Measurements from ENCODE around the gene HERC5. TPM values are rescaled to one million over a fixed set of nuclear protein-coding genes. Genes with fewer than 3 reads are reported as not detected.
"Not testable (repeated sequence)": the region's sequence is repeated elsewhere in the genome, so short reads cannot be mapped to it uniquely, and the experiment has no call there.

The HERC5 gene
- polyA plus RNA-seq, 4 donors, result 4.8 to 6.6 (median 5.5) TPM

DNA sequence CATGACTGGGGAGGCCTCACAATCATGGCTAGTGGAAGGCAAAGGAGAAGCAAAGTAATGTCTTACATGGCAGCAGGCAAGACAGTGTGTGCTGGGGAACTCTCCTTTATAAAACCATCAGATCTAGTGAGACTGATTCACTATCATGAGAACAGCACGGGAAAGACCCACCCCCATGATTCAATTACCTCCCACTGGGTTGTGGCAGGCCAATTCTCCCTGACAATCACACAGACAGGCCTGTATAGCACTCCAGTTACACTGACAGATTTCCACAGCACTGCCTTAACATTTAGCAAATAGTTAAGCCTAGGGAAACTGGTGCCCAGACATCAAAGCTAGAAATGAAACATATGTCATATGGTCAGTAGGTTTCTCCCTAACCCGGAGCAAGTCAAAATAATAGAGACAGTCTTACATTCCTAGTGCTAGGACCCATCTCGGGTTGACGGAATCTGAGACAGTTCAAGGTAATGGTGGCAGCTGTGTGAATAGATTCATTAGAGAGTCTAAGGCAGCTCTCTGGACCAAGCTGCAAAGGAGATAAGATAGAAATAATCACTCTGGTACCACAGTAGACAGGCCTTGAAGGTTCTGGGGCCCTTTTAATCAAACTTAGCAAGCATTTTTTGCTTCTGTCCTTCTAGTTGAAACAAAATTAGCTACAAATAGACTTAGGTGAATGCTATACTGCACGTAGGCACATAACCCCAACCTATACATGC, 9.4 kb upstream of the HERC5 start:
- no peak for DNase-seq (ENCODE audit: low read depth in 4 of 4, low spot score in 3 of 4)

DNA sequence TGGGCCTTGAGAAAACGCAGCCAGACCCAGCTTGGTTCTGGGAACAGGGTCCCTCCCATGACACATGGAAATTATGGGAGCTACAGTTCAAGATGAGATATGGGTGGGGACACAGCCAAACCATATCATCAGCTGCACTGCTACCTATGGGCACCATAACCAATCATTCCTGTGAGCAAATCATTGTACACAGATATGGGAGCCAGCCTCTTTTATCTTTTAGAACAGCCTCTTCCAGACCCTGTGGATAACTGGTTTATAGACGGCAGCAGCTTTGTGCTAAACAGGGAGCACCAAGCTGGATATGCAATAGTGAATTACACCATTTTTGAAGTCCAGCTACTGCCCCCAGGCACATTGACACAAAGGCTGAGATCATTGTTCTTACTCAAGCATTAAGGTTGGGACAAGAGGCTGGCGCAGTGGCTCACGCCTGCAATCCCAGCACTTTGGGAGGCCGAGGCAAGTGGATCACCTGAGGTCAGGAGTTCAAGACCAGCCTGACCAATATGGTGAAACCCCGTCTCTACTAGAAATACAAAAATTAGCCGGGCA, 8.6 kb upstream of the HERC5 start:
- DNase-seq (ENCODE audit: low read depth in 4 of 4, low spot score in 3 of 4), result not testable (repeated sequence)

DNA sequence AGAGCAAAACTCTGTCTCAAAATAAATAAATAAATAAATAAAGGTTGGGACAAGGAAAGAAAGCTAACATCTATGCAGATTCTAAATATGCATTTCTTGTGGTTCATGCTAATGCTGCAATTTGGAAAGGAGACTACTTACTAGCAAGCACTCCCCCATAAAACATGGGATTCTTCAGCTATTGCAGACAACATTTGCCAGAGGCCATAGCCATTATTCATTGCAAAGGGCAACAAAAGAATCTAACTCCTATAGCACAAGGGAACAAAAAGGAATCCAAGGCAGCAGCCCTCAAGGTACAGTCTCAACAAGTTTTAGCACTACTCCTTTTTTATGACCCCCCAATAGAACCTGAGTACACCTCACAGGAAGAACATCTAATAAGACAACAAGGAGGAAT, 8.0 kb upstream of the HERC5 start:
- DNase-seq (ENCODE audit: low read depth in 4 of 4, low spot score in 3 of 4), result no peak

DNA sequence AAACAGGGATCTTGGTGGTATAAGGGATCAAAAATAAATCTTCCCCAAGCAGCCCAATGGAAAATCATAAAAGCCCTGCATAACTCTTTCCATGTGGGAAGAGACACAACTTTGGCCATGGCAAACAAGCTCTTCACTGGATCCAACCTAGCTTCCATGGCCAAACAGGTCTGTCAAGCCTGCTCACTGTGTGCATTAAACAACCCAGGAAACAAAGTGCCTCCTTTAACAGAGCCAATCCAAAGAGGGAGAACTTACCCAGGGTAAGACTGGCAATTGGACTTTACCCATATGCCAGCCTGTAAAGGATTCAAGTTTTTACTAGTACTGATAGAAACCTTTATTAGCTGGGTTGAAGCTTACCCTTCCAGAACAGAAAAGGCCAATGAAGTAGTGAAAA, 7.6 kb upstream of the HERC5 start:
- DNase-seq (ENCODE audit: low read depth in 4 of 4, low spot score in 3 of 4), result no peak

DNA sequence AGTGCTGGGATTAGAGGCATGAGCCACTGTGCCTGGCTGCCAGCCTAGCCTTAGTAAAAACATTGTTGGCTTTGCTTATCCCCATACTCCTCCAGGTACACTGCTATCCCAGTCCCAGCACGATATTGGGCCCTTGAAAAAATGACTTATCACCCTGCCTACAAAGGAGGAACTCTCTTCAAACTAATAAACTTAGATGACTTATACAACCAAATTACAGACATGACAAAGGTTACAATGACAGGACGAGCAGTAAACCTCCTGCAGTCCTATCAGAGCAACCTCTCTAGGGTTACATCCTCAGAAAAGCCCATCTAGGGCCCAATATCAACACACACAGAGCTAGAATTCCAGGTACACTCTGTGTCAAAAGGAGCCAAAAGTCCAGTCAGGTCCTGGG, 5.7 kb upstream of the HERC5 start:
- DNase-seq (ENCODE audit: low read depth in 4 of 4, low spot score in 3 of 4), result no peak

DNA sequence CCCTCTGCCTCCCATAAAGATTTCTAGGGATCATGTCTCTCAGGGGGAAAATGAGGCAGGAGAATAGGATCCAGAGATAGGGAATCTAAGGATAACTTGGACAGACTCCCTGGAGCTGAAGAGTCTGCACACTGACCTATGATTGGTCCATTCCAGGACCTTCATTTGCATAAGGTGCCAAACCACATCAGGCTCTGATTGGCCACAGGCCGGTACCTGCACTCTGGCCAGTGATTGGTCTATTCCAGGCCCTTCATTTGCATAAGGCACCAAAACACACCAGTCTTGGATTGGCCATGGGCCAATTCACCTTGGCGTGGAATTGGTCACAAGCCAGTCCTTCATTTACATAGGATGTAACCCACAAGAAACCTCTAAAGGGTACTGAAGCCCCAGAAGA, 4.0 kb upstream of the HERC5 start:
- DNase-seq (ENCODE audit: low read depth in 4 of 4, low spot score in 3 of 4), result no peak

DNA sequence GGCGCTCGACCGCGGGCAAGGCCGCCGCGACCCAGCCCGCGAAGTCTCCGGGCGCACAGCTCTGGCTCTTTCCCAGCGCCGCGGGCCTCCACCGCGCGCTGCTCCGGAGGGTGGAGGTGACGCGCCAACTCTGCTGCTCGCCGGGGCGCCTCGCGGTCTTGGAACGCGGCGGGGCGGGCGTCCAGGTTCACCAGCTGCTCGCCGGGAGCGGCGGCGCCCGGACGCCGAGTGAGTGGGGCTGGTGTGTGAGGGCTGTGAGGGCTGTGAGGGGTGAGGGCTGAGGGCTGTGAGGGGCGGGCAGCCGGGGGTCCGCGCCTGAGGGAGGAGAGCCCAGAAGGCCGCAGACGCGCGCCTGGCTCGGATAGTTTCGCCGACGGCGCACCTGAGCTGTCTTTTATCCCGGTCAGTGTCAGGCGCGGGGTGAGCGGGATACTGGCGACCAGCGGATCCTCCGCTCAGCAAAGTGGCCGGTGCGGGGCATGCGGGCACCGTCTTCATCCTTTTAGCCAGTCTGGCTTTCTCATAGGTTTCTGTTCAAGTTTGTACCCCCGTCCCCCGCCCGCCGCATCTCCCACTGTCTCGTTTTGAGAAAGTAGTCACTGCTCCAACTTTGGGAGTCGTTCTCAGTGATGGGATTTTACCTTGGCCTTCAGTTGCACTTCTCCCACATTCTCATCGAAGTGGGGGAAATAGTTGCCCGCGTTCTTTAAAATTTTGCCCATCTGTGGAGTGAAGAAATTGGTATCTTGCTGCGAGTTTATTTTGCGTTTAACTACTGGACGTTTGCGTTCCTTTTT, 586 bp downstream of the HERC5 start:
- DNase-seq (ENCODE audit: low read depth in 4 of 4, low spot score in 3 of 4), result peak in 1 of 4 donors; percentile 10

DNA sequence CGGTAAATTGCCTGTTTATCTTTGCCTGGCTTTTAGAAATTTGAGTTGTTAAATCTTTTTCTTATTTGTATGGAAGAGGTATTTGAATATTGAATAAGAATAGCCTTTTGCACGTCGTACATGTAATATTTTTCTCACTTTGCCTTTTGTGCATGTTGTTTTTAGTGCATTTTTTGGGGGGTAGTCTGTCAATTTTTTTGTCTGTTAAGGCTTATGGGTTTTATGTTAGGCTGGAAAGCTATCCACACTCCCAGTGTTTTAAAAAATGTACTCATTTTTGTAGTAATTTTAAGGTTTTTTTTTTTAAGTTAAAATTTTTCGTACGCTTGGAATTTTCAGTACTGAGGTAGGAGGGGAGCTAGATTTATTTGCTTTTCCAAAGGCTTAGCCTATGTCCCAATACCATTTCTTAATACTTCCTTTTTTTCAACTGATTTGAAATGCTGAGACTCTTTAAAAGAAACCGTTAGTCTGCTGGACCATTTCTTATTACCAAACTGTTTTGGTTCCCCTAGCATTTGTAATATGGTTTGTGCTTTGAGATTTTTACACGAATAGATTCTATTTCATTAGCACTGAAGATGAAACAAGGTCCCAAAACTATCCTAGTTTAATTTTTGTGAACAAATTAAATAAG, 1.3 kb downstream of the HERC5 start:
- peak in 1 of 4 donors; percentile 12 for DNase-seq (ENCODE audit: low read depth in 4 of 4, low spot score in 3 of 4)

DNA sequence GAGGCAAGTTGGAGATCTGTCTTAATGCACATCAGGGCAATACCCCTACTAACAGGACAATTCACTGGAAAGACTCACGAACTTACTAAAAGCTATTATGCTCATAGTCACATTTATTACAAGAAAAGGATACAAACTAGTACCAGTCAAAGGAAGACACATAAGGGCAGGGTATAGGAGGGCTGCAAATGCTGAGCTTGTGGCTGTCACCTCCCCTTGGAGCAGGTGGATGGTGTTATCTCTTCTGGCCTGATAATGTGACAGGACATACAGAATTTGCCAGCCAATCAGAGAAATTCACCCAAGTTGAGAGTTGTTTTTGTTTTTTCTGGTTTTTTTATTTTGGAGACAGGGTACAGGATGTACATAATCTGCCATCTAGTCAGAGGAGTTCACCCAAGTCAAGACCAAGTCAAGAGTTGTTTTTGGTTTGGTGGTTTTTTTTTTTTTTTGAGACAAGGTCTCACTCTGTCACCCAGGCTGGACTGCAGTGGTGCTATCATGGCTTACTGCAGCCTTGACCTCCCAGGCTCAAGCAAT, 8.8 kb downstream of the HERC5 start:
- DNase-seq (ENCODE audit: low read depth in 4 of 4, low spot score in 3 of 4), result no peak

DNA sequence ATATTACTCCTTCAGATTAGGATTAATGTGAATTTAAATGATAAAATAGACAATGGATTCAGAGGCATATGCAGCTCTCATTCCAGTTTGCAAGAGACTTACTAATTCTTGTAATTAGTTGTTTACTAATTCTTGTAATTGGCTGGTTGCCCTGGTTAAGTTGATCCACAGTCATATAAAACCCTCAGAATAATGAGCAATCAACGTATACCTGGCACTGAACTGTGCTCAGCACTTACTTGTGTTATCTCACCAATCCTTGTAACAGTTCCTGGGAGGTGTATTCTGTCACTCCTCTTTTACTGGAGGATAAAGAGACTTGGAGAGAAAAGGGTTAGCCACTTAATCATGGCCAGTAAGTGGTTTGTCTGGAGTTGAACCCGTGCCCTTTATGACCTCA, 10.5 kb downstream of the HERC5 start:
- DNase-seq (ENCODE audit: low read depth in 4 of 4, low spot score in 3 of 4), result no peak

DNA sequence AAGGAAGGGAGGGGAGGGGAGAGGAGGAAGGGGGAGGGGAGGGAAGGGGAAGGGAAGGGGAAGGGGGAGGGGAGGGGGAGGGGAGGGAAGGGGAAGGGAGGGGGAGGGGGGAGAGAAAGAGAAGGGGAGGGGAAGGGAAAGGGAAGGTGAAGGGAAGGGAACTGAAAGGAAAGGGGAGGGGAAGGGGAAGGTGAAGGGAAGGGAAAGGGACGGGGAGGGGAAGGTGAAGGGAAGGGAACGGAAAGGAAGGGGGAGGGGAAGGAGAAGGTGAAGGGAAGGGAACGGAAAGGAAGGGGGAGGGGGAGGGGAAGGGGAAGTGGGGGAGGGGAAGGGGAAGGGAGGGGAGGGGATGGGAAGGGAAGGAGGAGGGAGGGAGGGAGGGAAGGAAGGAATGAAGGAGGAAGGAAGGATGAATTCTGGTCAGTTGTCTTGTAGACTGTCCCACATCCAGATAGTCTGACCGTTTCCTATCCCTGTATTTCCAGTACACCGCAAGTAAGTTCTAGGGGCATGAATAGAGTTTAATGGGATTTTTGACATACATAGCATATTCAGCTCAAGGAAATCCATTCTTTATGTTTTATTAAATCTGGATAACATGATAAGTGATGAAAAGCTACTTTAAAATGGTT, 20.4 kb downstream of the HERC5 start:
- DNase-seq (ENCODE audit: low read depth in 4 of 4, low spot score in 3 of 4), result no peak

DNA sequence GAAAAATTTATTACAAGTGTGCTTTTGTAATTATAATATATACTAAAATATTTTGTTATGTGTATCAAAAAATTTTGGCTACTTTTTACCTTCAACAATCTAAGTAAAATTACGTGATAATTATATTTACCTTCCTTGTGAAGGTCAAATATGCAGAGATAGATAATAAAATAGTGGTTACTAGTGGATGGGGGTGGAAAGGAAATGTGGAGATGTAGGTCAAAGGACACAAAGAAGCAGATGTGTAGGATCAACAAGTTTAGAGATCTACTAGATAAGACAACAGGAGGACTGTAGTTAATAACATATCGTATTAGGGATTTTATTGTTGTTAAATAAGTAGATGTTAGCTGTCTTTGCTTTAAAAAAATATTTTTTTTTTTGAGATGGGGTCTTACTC, 21.3 kb downstream of the HERC5 start:
- no peak for DNase-seq (ENCODE audit: low read depth in 4 of 4, low spot score in 3 of 4)

DNA sequence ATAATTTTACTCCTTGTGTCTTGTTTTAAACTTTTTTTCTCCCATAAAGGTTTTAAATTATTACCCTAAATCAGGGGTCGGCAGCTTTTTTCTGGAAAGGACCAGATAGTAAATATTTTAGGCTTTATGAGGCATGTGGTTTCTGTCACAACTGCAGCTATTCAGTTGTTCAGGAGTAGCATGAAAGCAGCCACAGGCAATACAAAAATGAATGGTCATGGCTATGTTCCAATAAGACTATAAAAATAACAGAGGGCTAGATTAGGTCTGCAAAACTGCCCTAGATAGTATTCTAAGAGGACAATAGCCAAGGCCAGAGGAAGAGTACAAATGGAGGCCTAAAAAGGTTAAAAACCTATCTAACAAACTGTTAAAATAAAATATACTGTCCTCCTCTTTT, 24.6 kb downstream of the HERC5 start:
- DNase-seq (ENCODE audit: low read depth in 4 of 4, low spot score in 3 of 4), result peak in 1 of 4 donors; percentile 8

DNA sequence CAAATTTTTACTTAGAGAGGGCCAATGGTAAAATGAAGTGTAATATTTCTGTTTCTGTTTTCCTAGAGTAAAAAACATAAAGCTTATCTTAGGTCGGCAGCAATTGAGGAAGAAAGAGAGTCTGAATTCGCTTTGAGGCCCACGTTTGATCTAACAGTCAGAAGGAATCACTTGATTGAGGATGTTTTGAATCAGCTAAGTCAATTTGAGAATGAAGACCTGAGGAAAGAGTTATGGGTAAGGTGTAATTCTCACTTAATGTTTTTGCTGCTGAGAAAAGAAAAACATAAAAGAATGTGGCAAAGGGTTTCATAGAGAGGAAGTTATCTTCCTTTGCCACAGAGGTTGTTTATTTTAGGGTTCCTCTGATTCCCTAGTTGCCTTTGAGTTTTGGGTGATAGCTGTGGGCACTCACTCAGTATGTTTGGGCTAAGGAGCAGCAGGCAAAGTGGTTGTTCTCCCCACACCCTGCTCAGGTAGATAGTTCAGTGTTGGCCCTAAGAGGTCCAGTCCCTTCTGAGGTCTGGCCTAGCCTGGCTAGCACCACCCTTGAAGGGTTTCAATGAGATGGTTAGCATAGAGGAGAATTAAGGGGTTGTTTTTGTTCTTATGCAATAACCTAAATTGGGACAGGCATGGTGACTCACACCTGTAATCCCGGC, 32.3 kb downstream of the HERC5 start:
- no peak for DNase-seq (ENCODE audit: low read depth in 4 of 4, low spot score in 3 of 4)

DNA sequence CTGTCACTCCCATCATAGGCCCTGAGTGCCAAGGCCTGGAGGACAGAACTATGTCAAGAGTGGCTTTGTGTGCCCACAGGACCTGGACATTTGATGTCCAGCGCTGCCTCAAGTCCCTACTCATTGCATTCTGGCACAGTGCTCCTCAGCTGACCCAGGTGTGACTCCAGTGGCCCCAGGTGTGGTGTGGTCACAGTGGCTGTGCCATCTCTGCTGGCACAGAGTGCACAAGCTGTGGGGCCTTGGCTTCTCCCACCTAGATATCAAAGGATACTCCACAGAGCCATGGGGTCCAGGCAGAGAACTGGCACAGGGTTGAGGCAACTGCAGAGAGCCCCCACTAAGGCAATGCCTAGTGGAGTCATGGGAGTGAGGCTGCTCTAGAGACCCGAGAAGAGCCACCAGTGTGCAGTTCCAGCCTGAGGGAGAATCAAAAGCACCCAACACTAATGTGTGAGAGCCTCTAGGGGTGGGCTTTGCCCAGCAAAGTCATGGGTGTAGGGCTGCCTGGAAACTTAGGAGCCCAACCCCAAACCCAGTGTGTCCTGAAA, 41.0 kb downstream of the HERC5 start:
- DNase-seq (ENCODE audit: low read depth in 4 of 4, low spot score in 3 of 4), result no peak

DNA sequence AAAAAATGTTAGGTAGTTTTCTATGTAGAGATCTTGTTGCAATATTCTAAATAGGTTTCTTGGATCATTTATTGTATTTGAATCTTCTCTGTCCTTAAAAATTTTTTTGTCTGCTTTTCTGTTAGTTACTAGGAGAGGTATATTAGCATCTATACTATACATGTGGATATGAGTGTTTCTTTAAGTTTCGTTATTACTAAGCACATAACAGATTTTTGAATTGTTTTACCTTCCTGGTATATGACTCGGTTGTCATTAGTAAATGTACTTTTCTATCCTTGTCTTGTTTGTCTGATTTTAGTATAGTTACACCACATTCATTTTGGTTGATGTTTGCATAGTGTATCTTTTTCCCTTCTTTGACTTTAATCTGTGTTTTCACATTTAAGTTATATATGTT, 46.4 kb downstream of the HERC5 start:
- no peak for DNase-seq (ENCODE audit: low read depth in 4 of 4, low spot score in 3 of 4)

DNA sequence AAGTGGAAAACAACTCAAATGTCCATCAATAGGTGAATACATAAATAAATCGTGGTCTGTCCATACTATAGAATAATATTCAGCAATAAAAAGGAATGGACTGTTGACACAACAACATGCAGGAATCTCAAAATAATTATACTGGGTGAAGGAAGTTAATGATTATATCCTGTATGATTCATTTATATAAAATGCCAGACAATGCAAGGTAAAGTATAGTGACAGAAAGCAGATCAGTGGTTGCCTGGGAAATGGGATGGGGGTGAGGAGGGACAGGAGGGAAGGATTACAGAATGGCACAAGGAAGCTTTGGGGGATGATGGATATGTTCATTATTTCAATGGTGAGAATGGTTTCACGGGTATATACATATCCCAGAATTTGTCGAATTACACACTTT, 54.3 kb downstream of the HERC5 start:
- no peak for DNase-seq (ENCODE audit: low read depth in 4 of 4, low spot score in 3 of 4)

DNA sequence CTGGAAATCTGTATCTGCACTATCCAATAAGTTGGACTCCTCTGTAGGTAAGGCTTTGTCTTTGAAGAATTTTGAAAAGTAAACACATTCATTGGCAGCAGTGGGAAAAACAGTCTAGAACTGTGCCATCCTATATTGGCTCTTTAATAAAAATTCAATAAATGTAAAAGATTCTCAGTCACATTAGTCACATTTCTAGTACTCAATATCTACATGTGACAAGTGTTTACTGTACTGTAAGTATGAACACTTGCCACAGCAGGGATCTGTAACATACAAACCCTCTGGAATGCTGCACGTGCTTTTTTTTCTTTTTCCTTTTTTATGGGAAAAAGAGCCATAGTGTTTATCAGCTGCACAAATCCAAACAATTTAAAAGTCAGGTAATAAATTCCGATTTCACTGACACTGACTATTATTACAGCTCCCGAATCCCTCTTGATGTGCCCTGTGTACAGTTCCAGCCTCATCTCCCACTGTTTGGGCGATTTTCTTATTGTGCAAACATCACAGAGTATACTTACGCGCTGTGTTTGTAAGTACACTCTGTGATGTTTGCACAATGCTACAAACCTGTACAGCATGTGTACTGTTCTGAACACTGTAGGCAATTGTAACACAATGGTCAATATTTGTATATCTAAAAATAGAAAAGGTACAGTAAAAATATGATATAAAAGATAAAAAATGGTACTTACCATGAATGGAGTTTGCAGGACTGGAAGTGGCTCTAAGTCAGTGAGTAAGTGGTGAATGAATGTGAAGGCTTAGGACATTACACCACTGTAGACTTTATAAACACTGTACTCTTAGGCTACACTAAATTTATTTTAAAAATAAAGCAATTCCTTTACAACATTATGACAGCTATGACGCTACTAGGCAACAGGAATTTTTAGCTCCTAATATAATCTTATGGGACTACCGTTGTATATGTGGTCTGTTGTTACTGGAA, 57.9 kb downstream of the HERC5 start:
- no peak for DNase-seq (ENCODE audit: low read depth in 4 of 4, low spot score in 3 of 4)

DNA sequence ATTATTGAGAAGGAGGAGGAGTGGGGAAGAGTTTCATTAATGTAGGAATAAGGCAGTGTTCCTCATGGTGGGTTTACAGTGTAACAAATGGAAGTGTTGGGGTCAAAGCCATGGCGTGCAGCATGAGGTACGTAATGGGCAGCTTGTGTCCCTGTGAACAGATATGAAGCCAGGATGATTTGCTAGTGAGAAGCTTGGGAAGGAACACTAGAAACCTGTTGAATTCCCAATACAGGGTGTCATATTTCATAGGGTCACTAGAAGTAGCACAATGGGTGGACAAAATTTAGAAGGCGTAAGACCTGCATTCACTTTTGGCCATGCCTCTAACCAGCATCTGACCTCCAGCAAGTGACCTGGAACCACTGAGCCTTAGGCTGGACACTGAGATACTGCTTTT, 59.8 kb downstream of the HERC5 start:
- DNase-seq (ENCODE audit: low read depth in 4 of 4, low spot score in 3 of 4), result no peak
